RWPE1 (cell line): ENCODE results near the gene PNPLA3.

Experiments used
- CTCF ChIA-PET: fragments of 350-600 bp; sonication (Branson Sonifier 250); formaldehyde crosslinking; extraction: SDS; loops from one replicate; lab custom pipeline; 2021; lab: Yijun Ruan, JAX
- POLR2A ChIA-PET: fragments of 400-600 bp; formaldehyde crosslinking; extraction: SDS; loops from one replicate; lab custom pipeline; 2020; ENCODE audit warnings: antibody characterized with exemption; ENCODE audit not compliant: low non-redundant PET; lab: Yijun Ruan, JAX
- DNase-seq: peaks from one replicate; pipeline ENCODE4 v3.0.0; 2012; ENCODE audit warnings: low spot score
- H3K27ac ChIP-seq: fragments of 450-650 bp; 2 replicates; pipeline ENCODE4 v1.5.1; 2017
- TF ChIP-seq, protein P1 (sequence below): fragments of 450-650 bp; conservative IDR thresholded peaks from 2 replicates; pipeline ENCODE4 v1.5.1; 2017; ENCODE audit warnings: low read depth, mild to moderate bottlenecking

The PNPLA3 gene

DNA sequence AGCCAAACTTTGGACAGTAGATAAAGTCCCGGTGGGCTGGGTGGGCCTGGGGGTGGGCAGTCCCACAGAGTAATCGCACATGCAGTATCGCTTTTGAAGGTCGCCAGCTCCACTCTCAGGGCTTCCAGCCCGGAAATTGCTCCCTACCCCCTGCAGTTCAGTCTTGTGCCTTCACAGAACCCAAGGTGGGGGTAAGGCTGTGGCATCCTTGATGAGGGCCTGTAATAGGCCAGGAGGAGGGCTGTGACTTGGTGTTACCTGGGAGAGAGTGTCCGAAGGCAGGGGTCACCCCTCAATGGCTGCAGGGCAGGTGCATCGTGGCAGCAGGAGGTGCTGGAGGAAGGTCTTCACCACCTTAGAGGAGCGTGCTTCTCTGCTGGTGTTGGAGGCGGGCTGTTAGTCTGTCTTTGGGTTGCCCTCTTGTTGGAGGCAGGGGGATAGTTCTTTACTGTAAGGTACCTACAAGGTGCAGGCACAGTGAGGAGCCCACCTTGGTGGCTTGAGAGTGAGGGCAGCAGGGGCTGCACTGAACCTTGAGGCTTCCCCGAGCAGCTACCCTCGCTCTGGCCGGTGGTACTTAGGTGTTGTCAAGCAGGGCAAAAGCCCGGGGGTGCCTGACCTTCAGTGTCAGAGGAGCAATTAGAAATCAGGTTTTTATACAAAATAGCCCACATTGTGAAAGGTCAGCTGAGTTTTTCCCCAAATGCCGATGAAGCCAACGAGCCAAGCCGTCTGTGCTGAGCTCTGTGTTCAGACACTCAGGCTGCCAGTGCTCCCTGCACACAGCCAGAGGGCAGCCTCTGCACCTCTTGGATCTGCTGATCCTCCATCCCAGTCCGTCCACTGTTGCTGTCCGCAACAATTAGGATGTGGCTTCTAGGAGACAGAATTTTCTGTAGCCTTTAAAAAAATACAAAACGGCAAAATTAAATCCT lies 53.5 kb downstream of the PNPLA3 start:
- H3K27ac ChIP-seq = no peak overlapping the region
- ChIA-PET CTCF (interaction anchor here (0.6 to 0.7 kb wide), 2 partner anchors 648 to 682 kb away, joined by 3 to 7 read pairs; no protein-coding TSS in a partner anchor), POLR2A (no interaction called here)
- no peak for DNase-seq
- TF ChIP-seq, protein P1, sequence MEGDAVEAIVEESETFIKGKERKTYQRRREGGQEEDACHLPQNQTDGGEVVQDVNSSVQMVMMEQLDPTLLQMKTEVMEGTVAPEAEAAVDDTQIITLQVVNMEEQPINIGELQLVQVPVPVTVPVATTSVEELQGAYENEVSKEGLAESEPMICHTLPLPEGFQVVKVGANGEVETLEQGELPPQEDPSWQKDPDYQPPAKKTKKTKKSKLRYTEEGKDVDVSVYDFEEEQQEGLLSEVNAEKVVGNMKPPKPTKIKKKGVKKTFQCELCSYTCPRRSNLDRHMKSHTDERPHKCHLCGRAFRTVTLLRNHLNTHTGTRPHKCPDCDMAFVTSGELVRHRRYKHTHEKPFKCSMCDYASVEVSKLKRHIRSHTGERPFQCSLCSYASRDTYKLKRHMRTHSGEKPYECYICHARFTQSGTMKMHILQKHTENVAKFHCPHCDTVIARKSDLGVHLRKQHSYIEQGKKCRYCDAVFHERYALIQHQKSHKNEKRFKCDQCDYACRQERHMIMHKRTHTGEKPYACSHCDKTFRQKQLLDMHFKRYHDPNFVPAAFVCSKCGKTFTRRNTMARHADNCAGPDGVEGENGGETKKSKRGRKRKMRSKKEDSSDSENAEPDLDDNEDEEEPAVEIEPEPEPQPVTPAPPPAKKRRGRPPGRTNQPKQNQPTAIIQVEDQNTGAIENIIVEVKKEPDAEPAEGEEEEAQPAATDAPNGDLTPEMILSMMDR = no peak

DNA sequence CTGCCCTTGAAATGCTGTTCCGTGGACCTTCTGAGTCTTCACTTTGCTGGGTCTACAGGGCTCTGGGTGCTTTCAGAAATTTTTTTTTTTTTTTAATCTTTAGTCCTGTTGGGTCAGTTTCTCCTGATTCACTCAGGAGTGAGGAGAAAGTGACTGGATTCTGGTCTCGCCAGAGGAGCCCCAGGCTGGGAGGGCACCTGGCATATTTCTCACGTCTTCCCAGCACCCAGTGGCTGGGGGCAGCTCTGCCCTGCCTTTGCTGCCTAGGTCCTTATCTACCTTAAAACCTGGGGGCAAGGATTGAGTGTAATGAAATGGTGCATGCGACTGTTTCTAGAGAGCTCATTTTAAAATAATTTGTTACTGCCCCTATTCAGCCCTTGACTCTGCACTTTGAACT lies 55.0 kb downstream of the PNPLA3 start:
- no peak for DNase-seq
- ChIA-PET POLR2A (no interaction called here), CTCF (no interaction called here)
- TF ChIP-seq, protein P1 = no peak
- no peak overlapping the region for H3K27ac ChIP-seq

DNA sequence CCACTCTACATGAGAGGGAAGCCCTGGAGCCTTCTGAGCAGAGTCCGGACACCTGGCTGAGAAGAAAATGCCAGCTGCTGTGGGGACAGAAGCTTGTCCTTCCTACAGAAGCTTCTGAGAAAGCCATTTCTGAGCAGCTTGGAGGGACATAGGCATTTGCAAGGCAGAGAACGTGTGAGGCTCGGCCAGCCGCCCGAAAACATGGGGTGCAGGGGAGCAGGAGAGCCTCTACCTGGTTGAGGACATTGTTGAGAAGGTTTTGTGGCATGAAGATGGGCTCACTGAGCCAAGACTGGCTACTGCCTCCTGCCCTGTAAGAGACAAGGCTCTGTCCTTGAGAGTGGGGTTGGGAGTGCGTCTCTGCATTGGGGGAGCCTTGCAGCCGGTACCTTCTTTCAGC lies 57.0 kb downstream of the PNPLA3 start:
- no peak overlapping the region for H3K27ac ChIP-seq
- CTCF ChIA-PET = no interaction called here
- TF ChIP-seq, protein P1 = no peak
- DNase-seq = no peak
- POLR2A ChIA-PET = no interaction called here

DNA sequence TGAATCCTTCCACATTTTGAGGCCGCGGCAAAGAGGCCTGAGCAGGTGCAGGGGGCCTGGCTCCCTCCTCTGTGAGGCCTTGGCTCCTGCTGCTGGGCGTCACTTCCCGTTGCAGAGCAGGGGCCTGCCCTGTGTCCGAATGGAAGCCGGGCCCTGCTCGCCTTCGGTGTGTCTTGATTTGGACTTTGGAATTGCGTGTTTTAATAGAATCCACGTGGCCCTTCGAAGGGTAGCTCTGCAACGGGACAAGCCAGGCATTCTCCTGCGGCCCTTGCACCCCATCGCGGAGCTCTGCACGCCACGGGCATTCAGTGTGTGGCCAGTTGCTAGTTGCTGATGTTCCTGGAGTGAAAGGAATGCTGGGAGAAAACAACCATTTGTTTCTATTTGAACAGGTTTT lies 57.4 kb downstream of the PNPLA3 start:
- POLR2A ChIA-PET = no interaction called here

DNA sequence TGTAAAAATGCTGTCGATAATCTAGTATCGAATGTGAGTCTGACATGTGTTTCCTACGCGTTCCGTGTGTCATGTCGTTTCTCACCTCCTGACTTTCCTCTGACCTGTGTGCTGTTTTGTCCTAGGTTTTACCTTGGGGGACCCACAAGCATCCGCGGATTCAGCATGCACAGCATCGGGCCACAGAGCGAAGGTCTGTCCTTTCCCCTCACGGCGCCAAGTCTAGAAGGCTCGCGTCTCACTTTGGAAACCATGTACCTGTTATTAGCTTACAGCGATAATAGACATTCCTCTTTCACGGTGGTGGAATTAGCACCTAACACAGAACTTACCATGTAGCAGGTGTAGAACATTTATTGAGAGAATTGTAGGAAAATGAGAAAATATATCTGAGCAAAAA lies 60.2 kb downstream of the PNPLA3 start:
- no peak for DNase-seq
- H3K27ac ChIP-seq = no peak overlapping the region
- ChIA-PET POLR2A (no interaction called here), CTCF (no interaction called here)
- TF ChIP-seq, protein P1 = no peak

More for the DNA sequence above, 57.4 kb downstream of the PNPLA3 start:
- CTCF ChIA-PET = no interaction called here
- TF ChIP-seq, protein P1 = no peak
- no peak for DNase-seq
- no peak overlapping the region for H3K27ac ChIP-seq

DNA sequence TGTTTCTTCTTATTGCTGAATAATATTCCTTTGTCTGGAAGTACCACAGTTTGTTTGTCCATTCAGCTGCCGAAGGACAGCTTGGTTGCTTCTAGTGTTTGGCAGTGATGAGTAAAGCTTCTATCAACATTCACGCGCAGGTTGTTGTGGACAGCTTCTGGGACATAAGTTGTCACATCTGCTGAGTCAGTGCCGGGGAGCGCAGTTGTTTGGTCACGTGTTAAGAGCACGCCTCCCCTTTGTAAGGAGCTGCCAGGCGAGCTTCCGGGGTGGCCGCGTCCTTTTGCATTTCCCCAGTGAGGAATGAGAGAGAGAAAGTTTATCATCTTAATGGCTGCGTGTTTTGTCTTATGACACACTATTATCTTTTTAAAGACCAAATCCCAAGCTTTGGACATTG lies 61.9 kb downstream of the PNPLA3 start:
- ChIA-PET POLR2A (no interaction called here), CTCF (no interaction called here)
- DNase-seq = no peak
- TF ChIP-seq, protein P1 = no peak
- H3K27ac ChIP-seq = no peak overlapping the region
